Neural cell (in vitro differentiated cells): Measurements from ENCODE around the gene CHURC1. TPM values are rescaled to one million over a fixed set of nuclear protein-coding genes. Genes with fewer than 3 reads are reported as not detected.

Experiments used
- H2AFZ ChIP-seq: fragments of 200-600, 300-800 bp; sonication (generic), shearing (Covaris generic); 2 replicates; pipeline ENCODE4 v1.6.0; 2014; ENCODE audit warnings: low read depth, mild to moderate bottlenecking, antibody characterized with exemption, low read length, moderate library complexity
- H3F3A ChIP-seq: fragments of 200-600 bp; shearing (Covaris generic); 2 replicates; pipeline ENCODE4 v1.6.1; 2016; ENCODE audit warnings: mild to moderate bottlenecking, moderate library complexity, mixed read lengths, antibody characterized with exemption, low read length; ENCODE audit not compliant: insufficient read depth, poor library complexity, severe bottlenecking
- H3K27ac ChIP-seq: fragments of 200-600, 300-800 bp; sonication (generic), shearing (Covaris generic); 2 replicates; pipeline ENCODE4 v1.5.1; 2014; ENCODE audit warnings: mild to moderate bottlenecking, low read length, moderate library complexity
- H3K27me3 ChIP-seq: fragments of 300-800, 200-600 bp; sonication (generic), shearing (Covaris generic); 2 replicates; pipeline ENCODE4 v1.6.0; 2014; ENCODE audit warnings: mild to moderate bottlenecking, low read depth, low read length, moderate library complexity; ENCODE audit not compliant: insufficient read depth
- H3K36me3 ChIP-seq: fragments of 300-800, 200-600 bp; sonication (generic), shearing (Covaris generic); 2 replicates; pipeline ENCODE4 v1.5.1; 2014; ENCODE audit warnings: mild to moderate bottlenecking, antibody characterized with exemption, low read length, moderate library complexity; ENCODE audit not compliant: insufficient read depth
- H3K4me2 ChIP-seq: fragments of 300-800, 200-600 bp; sonication (generic), shearing (Covaris generic); 2 replicates; pipeline ENCODE4 v1.6.0; 2014; ENCODE audit warnings: mild to moderate bottlenecking, low read length
- H3K4me3 ChIP-seq: fragments of 300-800, 200-600 bp; sonication (generic), shearing (Covaris generic); 2 replicates; pipeline ENCODE4 v1.5.1; 2014; ENCODE audit warnings: mild to moderate bottlenecking, low read length, moderate library complexity
- H3K79me2 ChIP-seq: fragments of 200-600 bp; shearing (Covaris generic); replicated peaks from 2 replicates; pipeline ENCODE4 v1.6.0; 2014; ENCODE audit warnings: mild to moderate bottlenecking, low read length, moderate library complexity; ENCODE audit not compliant: insufficient read depth
- H3K9ac ChIP-seq: fragments of 300-800, 200-600 bp; sonication (generic), shearing (Covaris generic); 2 replicates; pipeline ENCODE4 v1.6.1; 2016; ENCODE audit warnings: mild to moderate bottlenecking, low read length, mixed read lengths
- H3K9me2 ChIP-seq: fragments of 200-600 bp; shearing (Covaris generic); 2 replicates; pipeline ENCODE4 v1.6.1; 2016; ENCODE audit warnings: mild to moderate bottlenecking, low read length, mixed read lengths; ENCODE audit not compliant: insufficient read depth
- H3K9me3 ChIP-seq: fragments of 200-600, 300-800 bp; sonication (generic), shearing (Covaris generic); 2 replicates; pipeline ENCODE4 v1.6.1; 2016; ENCODE audit warnings: mild to moderate bottlenecking, mixed run types, low read length, moderate library complexity, mixed read lengths
- H4K20me1 ChIP-seq: fragments of 200-600 bp; shearing (Covaris generic); 2 replicates; pipeline ENCODE4 v1.6.1; 2016; ENCODE audit warnings: mild to moderate bottlenecking, mixed run types; ENCODE audit not compliant: insufficient read depth
- EP300 ChIP-seq: fragments of 450-650 bp; conservative IDR thresholded peaks from 2 replicates; pipeline ENCODE4 v1.6.1; 2014; ENCODE audit warnings: antibody characterized with exemption, mild to moderate bottlenecking, moderate library complexity; ENCODE audit not compliant: poor library complexity, severe bottlenecking
- EZH2 ChIP-seq: fragments of 200-600, 300-800 bp; shearing (Covaris generic), sonication (generic); IDR thresholded peaks from 2 replicates; pipeline ENCODE4 v1.6.1; 2014; ENCODE audit warnings: antibody characterized with exemption, low read length, borderline replicate concordance, mild to moderate bottlenecking; ENCODE audit not compliant: insufficient read depth, poor library complexity, severe bottlenecking
- MXI1 ChIP-seq: fragments of 450-650 bp; conservative IDR thresholded peaks from 2 replicates; pipeline ENCODE4 v1.6.1; 2014; ENCODE audit warnings: antibody characterized with exemption, mild to moderate bottlenecking; ENCODE audit not compliant: poor library complexity, severe bottlenecking
- POLR2AphosphoS5 ChIP-seq: IDR thresholded peaks from 2 replicates; pipeline ENCODE4 v1.6.1; 2012
- RAD21 ChIP-seq: fragments of 450-650 bp; conservative IDR thresholded peaks from 2 replicates; pipeline ENCODE4 v1.6.1; 2014; ENCODE audit warnings: antibody characterized with exemption, mild to moderate bottlenecking, moderate library complexity
- SMC3 ChIP-seq: fragments of 450-650 bp; conservative IDR thresholded peaks from 2 replicates; pipeline ENCODE4 v1.6.1; 2014; ENCODE audit warnings: antibody characterized with exemption, mild to moderate bottlenecking, moderate library complexity; ENCODE audit not compliant: poor library complexity
- TAF1 ChIP-seq: IDR thresholded peaks from 2 replicates; pipeline ENCODE4 v1.6.1; 2012; ENCODE audit warnings: low read depth
- polyA plus RNA-seq: library from polyadenylated mRNA; depleted of rRNA; stranded (reverse); fragments of >200 nt; gene quantifications from 2 replicates; pipeline ENCODE4 v1.2.3, GENCODE V29; 2014
- TF ChIP-seq, protein P1 (sequence below): IDR thresholded peaks from 2 replicates; pipeline ENCODE4 v1.6.1; 2012; ENCODE audit warnings: borderline replicate concordance

The CHURC1 gene
- polyA plus RNA-seq, 1 donor from 2014 or later, result 69.5 TPM

DNA sequence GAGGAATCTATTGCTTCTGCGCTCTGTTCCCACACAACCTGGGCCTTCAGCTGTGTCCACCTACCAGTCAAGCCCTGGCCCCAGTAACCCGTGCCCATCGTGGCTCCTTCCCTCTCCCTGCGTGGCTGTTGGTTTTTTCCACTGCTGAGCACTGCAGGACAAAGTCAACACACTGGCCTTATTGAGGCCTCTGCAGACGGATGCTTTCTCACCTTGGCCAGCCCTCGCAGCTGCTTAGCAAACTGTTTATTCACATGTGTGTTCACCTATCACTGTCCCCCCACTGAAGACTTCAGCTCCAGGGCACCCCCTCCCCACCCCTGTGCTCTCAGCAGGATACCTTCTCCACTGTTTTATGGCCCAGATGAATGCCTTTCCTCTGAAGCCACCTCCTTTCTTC is 41.0 kb downstream of the CHURC1 start:
- TF ChIP-seq RAD21 (no peak), POLR2AphosphoS5 (no peak), TAF1 (no peak), EZH2 (no peak), SMC3 (no peak), EP300 (no peak), MXI1 (no peak)
- TF ChIP-seq, protein P1, sequence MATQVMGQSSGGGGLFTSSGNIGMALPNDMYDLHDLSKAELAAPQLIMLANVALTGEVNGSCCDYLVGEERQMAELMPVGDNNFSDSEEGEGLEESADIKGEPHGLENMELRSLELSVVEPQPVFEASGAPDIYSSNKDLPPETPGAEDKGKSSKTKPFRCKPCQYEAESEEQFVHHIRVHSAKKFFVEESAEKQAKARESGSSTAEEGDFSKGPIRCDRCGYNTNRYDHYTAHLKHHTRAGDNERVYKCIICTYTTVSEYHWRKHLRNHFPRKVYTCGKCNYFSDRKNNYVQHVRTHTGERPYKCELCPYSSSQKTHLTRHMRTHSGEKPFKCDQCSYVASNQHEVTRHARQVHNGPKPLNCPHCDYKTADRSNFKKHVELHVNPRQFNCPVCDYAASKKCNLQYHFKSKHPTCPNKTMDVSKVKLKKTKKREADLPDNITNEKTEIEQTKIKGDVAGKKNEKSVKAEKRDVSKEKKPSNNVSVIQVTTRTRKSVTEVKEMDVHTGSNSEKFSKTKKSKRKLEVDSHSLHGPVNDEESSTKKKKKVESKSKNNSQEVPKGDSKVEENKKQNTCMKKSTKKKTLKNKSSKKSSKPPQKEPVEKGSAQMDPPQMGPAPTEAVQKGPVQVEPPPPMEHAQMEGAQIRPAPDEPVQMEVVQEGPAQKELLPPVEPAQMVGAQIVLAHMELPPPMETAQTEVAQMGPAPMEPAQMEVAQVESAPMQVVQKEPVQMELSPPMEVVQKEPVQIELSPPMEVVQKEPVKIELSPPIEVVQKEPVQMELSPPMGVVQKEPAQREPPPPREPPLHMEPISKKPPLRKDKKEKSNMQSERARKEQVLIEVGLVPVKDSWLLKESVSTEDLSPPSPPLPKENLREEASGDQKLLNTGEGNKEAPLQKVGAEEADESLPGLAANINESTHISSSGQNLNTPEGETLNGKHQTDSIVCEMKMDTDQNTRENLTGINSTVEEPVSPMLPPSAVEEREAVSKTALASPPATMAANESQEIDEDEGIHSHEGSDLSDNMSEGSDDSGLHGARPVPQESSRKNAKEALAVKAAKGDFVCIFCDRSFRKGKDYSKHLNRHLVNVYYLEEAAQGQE, result no peak
- no peaks in the 10 kb centered on the region for H3F3A ChIP-seq
- H3K9me3 ChIP-seq, result no peaks in the 10 kb centered on the region

DNA sequence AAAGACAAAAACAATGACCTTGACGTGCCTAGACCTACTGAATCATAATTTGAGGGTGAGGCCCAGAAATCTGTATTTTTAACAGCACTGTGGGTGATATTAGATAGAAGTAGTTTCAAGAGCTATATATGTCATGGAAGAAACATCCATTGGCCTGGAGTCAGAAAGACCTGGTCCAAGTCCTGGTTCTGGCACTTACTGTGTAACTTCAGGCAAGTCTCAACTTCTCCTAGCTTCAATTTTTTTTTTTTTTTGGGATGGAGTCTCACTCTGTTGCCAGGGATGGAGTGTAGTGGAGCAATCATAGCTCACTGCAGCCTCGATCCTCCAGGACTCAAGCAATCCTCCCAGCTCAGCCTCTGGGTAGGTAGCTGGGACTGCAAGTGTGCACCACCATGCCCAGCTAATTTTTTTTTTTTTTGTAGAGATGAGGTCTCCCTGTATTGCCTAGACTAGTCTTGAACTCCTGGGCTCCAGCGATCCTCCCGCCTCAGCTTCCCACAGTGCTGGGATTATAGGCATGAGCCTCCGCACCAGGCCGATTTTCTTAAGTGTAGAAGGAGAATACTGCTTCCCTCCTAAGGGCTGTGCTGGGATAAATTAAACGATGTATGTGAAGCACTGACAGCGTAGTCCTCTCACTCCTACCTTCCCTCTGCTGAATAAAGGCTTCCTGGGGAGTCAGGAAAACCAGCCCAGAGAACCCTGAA is 42.6 kb downstream of the CHURC1 start:
- no peak overlapping the region for H3K4me2 ChIP-seq
- no peak overlapping the region for H3K27ac ChIP-seq

More for the DNA sequence above, 41.0 kb downstream of the CHURC1 start:
- Histone ChIP-seq H3K4me3 (no peak overlapping the region), H3K9ac (no peak overlapping the region), H4K20me1 (no peaks in the 10 kb centered on the region), H3K36me3 (no peaks in the 10 kb centered on the region), H3K4me2 (no peak overlapping the region), H3K79me2 (no peaks in the 10 kb centered on the region), H3K27ac (no peak overlapping the region), H3K9me2 (no peaks in the 10 kb centered on the region), H3K27me3 (no peaks in the 10 kb centered on the region), H2AFZ (no peak overlapping the region)

DNA sequence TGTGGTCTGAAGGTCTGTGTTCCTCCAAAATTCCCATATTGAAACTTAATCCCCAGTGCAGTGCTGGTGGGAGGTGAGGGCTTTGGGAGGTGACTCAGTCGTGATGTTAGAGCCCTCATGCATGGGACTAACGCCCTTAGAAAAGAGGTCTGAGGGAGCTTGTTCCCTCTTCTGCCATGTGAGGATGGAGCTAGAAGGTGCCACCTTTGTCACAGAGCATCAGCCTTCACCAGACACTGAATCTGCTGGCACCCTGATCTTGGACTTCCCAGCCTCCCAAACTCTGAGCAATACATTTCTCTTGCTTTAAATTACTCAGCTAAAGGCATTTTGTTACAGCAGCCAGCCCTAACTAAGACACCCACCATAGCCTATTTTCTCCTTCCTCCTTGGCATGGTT is 43.9 kb downstream of the CHURC1 start:
- Histone ChIP-seq H3K9ac (no peak overlapping the region), H3K9me2 (no peaks in the 10 kb centered on the region), H3K9me3 (no peaks in the 10 kb centered on the region), H3K36me3 (no peaks in the 10 kb centered on the region), H3K4me2 (no peak overlapping the region), H2AFZ (no peak overlapping the region), H3K27me3 (no peaks in the 10 kb centered on the region), H3K79me2 (no peaks in the 10 kb centered on the region), H3F3A (no peaks in the 10 kb centered on the region), H3K4me3 (no peak overlapping the region), H3K27ac (no peak overlapping the region), H4K20me1 (no peaks in the 10 kb centered on the region)
- no peak for TF ChIP-seq EP300
- TF ChIP-seq, protein P1, result no peak

More for the DNA sequence above, 42.6 kb downstream of the CHURC1 start:
- Histone ChIP-seq H3K9me3 (no peaks in the 10 kb centered on the region), H3K9ac (no peak overlapping the region), H3K36me3 (no peaks in the 10 kb centered on the region), H3F3A (no peaks in the 10 kb centered on the region), H3K4me3 (no peak overlapping the region), H2AFZ (no peak overlapping the region), H3K79me2 (no peaks in the 10 kb centered on the region), H3K9me2 (no peaks in the 10 kb centered on the region), H4K20me1 (no peaks in the 10 kb centered on the region), H3K27me3 (no peaks in the 10 kb centered on the region)
- no peak for TF ChIP-seq SMC3
